Ascending aorta (tissue), 2 donors: ENCODE results near the gene GSTA2. TPM values are rescaled to one million over a fixed set of nuclear protein-coding genes. Genes with fewer than 3 reads are reported as not detected.
A peak's percentile ranks its signal among the peaks of the same experiment; 100 is the strongest.

ENCODE experiments used
- DNase-seq, 2 donors: peaks; one replicate each; pipeline ENCODE4 v3.0.0-alpha.2; 2019; ENCODE audit warnings: low spot score in 2 of 2
- H3K27ac ChIP-seq, 2 donors: fragments of 200-600 bp; sonication (generic); one replicate each; pipeline ENCODE4 v1.5.1; 2016 to 2017; ENCODE audit warnings: mild to moderate bottlenecking in 1 of 2
- H3K27me3 ChIP-seq: fragments of 200-600 bp; sonication (generic); one replicate; pipeline ENCODE4 v1.5.1; 2017
- H3K36me3 ChIP-seq, 2 donors: fragments of 200-600 bp; sonication (generic); one replicate each; pipeline ENCODE4 v1.5.1; 2016
- H3K4me1 ChIP-seq, 2 donors: fragments of 200-600 bp; sonication (generic); one replicate each; pipeline ENCODE4 v1.5.1; 2016 to 2017; ENCODE audit warnings: mild to moderate bottlenecking in 1 of 2
- H3K4me3 ChIP-seq, 2 donors: fragments of 200-600 bp; sonication (generic); one replicate each; pipeline ENCODE4 v1.5.1; 2016 to 2017; ENCODE audit warnings: mild to moderate bottlenecking in 1 of 2
- H3K9me3 ChIP-seq, 2 donors: fragments of 200-600 bp; sonication (generic); one replicate each; pipeline ENCODE4 v1.5.1; 2016
- intact Hi-C: fragments of 100-400 bp; cut with DNase I; formaldehyde crosslinking; loops from one replicate; pipeline ENCODE4 v1.15.1; 2023
- total RNA-seq: library from RNA; depleted of rRNA; stranded (reverse); fragments of >200 nt; gene quantifications from one replicate; pipeline ENCODE4 v1.1.0, GENCODE V29; 2016
- TF ChIP-seq, protein P1 (sequence below), 3 experiments: fragments of 200-600 bp in 2 of 3; fragments of 450-650 bp in 1 of 3; sonication (generic) in 2 of 3; IDR thresholded peaks; one replicate each; pipeline ENCODE4 v1.5.1; 2016 to 2019; ENCODE audit warnings: antibody characterized with exemption in 3 of 3, mild to moderate bottlenecking in 1 of 3, moderate library complexity in 1 of 3

GSTA2 gene
- total RNA-seq, 1 donor from 2014 or later: not detected

DNA sequence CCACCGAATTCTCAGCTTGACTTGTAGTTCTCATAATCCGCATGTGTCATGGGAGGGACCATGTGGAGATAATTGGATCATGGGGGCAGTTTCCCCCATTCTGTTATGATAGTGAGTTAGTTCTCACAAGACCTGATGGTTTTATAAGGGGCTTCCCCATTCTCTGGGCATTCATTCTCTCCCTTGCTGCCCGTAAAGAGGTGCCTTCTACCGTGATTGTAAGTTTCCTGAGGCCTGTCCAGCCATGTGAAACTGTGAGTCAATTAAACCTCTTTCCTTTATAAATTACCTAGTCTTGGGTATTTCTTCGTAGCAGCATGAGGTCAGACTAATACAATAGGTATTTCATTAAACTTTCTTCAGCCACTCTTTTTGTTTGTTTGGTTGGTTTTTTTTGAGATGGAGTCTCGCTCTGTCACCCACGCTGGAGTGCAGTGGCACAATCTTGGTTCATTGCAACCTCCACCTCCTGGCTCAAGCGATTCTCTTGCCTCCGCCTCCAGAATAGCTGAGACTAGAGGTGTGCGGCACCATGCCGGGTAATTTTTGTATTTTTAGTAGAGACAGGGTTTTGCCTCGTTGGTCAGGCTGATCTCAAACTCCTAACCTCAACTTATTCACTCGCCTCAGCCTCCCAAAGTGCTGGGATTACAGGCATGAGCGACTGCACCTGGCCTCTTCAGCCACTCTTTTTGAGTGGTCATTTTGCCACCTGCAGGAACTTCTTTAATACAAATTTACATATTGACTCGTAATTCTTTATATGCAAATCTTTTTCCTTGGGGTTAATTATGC is 36.3 kb downstream of the GSTA2 start:
- H3K4me1 ChIP-seq: peaks cover 2 to 9% of the 10 kb centered on the region in 2 donors
- H3K4me3 ChIP-seq: no peak overlapping the region
- no peak for DNase-seq
- peak overlapping the region in 1 of 2 donors; percentile 91 for H3K27ac ChIP-seq
- H3K36me3 ChIP-seq: no peaks in the 10 kb centered on the region
- TF ChIP-seq, protein P1, sequence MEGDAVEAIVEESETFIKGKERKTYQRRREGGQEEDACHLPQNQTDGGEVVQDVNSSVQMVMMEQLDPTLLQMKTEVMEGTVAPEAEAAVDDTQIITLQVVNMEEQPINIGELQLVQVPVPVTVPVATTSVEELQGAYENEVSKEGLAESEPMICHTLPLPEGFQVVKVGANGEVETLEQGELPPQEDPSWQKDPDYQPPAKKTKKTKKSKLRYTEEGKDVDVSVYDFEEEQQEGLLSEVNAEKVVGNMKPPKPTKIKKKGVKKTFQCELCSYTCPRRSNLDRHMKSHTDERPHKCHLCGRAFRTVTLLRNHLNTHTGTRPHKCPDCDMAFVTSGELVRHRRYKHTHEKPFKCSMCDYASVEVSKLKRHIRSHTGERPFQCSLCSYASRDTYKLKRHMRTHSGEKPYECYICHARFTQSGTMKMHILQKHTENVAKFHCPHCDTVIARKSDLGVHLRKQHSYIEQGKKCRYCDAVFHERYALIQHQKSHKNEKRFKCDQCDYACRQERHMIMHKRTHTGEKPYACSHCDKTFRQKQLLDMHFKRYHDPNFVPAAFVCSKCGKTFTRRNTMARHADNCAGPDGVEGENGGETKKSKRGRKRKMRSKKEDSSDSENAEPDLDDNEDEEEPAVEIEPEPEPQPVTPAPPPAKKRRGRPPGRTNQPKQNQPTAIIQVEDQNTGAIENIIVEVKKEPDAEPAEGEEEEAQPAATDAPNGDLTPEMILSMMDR (IDR thresholded peaks at IDR 0.05): no peak
- no peaks in the 10 kb centered on the region for H3K9me3 ChIP-seq
- H3K27me3 ChIP-seq: no peaks in the 10 kb centered on the region
- intact Hi-C loops: loop anchor here (5.0 to 10.0 kb wide), 4 partner anchors 62 to 310 kb away; no protein-coding TSS in a partner anchor

DNA sequence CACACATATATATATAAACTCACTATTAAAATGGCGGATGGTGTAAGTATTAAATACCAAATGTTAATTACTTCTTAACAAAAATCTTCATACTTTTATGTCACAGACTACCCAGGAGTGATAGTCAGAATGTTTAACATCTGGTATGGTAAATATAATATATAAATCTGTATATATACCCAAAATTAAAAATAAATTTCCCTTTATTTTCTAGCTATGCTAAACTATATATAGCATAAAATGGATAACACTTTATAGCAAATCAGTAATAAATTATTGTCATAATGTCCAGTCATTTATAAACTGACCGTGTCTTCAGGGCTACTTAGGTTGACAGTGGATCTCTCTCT is 37.1 kb downstream of the GSTA2 start:
- Histone ChIP-seq H3K4me1 (peaks cover 2 to 9% of the 10 kb centered on the region in 2 donors), H3K27ac (peak overlapping the region in 1 of 2 donors; percentile 91)

GRCh38 chr6:52725535-52726192 is 37.6 kb downstream of the GSTA2 start:
- TF ChIP-seq, protein P1 (IDR thresholded peaks at IDR 0.05): no peak
- H3K9me3 ChIP-seq: no peaks in the 10 kb centered on the region
- H3K36me3 ChIP-seq: no peaks in the 10 kb centered on the region
- H3K4me1 ChIP-seq: peaks cover 2 to 9% of the 10 kb centered on the region in 2 donors
- intact Hi-C loops: loop anchor here (2.0 to 10.0 kb wide), 5 partner anchors 61 to 308 kb away; no protein-coding TSS in a partner anchor
- H3K4me3 ChIP-seq: no peak overlapping the region
- DNase-seq: no peak
- H3K27ac ChIP-seq: peak overlapping the region; percentile 71 to 91
- no peaks in the 10 kb centered on the region for H3K27me3 ChIP-seq

More for the DNA sequence above, 37.1 kb downstream of the GSTA2 start:
- Histone ChIP-seq H3K27me3 (no peaks in the 10 kb centered on the region), H3K9me3 (no peaks in the 10 kb centered on the region), H3K36me3 (no peaks in the 10 kb centered on the region), H3K4me3 (no peak overlapping the region)
- TF ChIP-seq, protein P1 (IDR thresholded peaks at IDR 0.05): no peak
- no peak for DNase-seq
- intact Hi-C loops: loop anchor here (5.0 to 10.0 kb wide), 4 partner anchors 61 to 309 kb away; no protein-coding TSS in a partner anchor

GRCh38 chr6:52725143-52725534 is 38.1 kb downstream of the GSTA2 start:
- no peaks in the 10 kb centered on the region for H3K36me3 ChIP-seq
- H3K4me3 ChIP-seq: no peak overlapping the region
- peaks cover 2 to 9% of the 10 kb centered on the region in 2 donors for H3K4me1 ChIP-seq
- peak in 1 of 2 donors; percentile 67 for DNase-seq
- H3K9me3 ChIP-seq: no peaks in the 10 kb centered on the region
- no peaks in the 10 kb centered on the region for H3K27me3 ChIP-seq
- TF ChIP-seq, protein P1 (IDR thresholded peaks at IDR 0.05): no peak
- intact Hi-C loops: loop anchor here (2.0 to 10.0 kb wide), 5 partner anchors 60 to 308 kb away; no protein-coding TSS in a partner anchor
- peak overlapping the region; percentile 71 to 91 for H3K27ac ChIP-seq

DNA sequence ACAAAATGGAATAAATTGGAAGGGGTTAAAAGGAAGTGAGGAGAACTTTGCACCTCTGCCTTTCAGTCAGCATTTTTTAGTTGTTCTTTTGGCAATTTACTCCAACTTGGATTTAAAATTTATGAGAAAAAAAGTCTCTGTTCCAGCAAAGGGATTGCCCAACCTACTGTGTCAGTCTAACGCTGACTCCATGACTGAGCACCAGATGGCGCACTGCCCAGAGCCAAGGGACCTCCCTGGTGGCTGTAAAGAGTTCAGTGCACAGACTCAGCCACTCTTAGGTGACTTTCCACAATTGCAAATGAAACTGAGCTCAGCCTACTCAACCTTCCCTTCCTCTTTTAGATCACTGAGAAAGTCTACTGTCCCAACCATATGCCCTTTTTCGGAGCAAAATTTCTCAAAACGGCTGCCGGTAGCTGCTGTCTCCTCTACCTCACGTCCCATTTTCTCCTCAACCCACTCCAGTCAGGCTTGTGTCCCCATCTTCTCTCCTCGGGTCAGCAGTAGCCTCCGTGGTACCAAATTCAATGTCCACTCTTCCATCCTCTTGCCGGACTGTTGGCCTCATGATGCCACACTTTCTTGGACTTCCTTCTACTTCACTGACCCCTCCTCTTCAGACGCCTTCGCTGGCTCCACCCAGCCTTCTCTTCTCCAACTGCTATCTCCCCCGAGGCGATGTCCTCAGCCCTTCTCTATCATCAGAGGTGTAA is 38.7 kb downstream of the GSTA2 start:
- peak; percentile 61 to 89 for DNase-seq
- H3K4me3 ChIP-seq: no peak overlapping the region
- TF ChIP-seq, protein P1 (IDR thresholded peaks at IDR 0.05): peak in 2 of 3 experiments; percentile 43 to 48
- no peaks in the 10 kb centered on the region for H3K27me3 ChIP-seq
- H3K27ac ChIP-seq: peak overlapping the region; percentile 71 to 91
- H3K9me3 ChIP-seq: no peaks in the 10 kb centered on the region
- intact Hi-C loops: loop anchor here (2.0 to 10.0 kb wide), 5 partner anchors 60 to 307 kb away; no protein-coding TSS in a partner anchor
- H3K36me3 ChIP-seq: no peaks in the 10 kb centered on the region
- H3K4me1 ChIP-seq: peaks cover 2 to 9% of the 10 kb centered on the region in 2 donors
